Measurements from ENCODE around the gene CYP27C1. TPM values are rescaled to one million over a fixed set of nuclear protein-coding genes. Genes with fewer than 3 reads are reported as not detected.
A peak's percentile ranks its signal among the peaks of the same experiment; 100 is the strongest.

Gene CYP27C1
- polyA plus RNA-seq, 1 experiment = 0.28 TPM

GRCh38 chr2:127194447-127194846 lies 25.7 kb downstream of the CYP27C1 start:
- H3K4me3 ChIP-seq (ENCODE audit: low read depth, low read length) = no peak overlapping the region
- DNase-seq (ENCODE audit: low read depth) = no peak
- no peak for TF ChIP-seq CTCF (IDR thresholded peaks at IDR 0.05; ENCODE audit: insufficient read depth, low read depth, low read length)
- H3K27me3 ChIP-seq (ENCODE audit: control insufficient read depth, insufficient read depth, low read length) = peaks cover 1% of the 10 kb centered on the region; the same call in 1 of the 2 replicates
- POLR2A ChIA-PET = no interaction called here
- no peaks in the 10 kb centered on the region for H3K36me3 ChIP-seq (ENCODE audit: control insufficient read depth, insufficient read depth, low read length)
- CTCF ChIA-PET = no interaction called here

GRCh38 chr2:127193967-127194280 lies 26.2 kb downstream of the CYP27C1 start:
- POLR2A ChIA-PET = no interaction called here
- CTCF ChIA-PET = no interaction called here
- H3K4me3 ChIP-seq (ENCODE audit: low read depth, low read length) = no peak overlapping the region
- peaks cover 1% of the 10 kb centered on the region; the same call in 1 of the 2 replicates for H3K27me3 ChIP-seq (ENCODE audit: control insufficient read depth, insufficient read depth, low read length)
- H3K36me3 ChIP-seq (ENCODE audit: control insufficient read depth, insufficient read depth, low read length) = no peaks in the 10 kb centered on the region
- TF ChIP-seq CTCF (IDR thresholded peaks at IDR 0.05; ENCODE audit: insufficient read depth, low read depth, low read length) = no peak
- peak; percentile 83 for DNase-seq (ENCODE audit: low read depth)

- no peak for TF ChIP-seq CTCF (IDR thresholded peaks at IDR 0.05; ENCODE audit: insufficient read depth, low read depth, low read length)
- ChIA-PET POLR2A (no interaction called here), CTCF (interaction anchor here (1.6 kb wide), 1 partner anchor 14 kb away, joined by 3 read pairs; no protein-coding TSS in a partner anchor)
- Histone ChIP-seq H3K36me3 (ENCODE audit: control insufficient read depth, insufficient read depth, low read length) (no peaks in the 10 kb centered on the region), H3K27me3 (ENCODE audit: control insufficient read depth, insufficient read depth, low read length) (peaks cover 1% of the 10 kb centered on the region; the same call in 1 of the 2 replicates), H3K4me3 (ENCODE audit: low read depth, low read length) (no peak overlapping the region)
- DNase-seq (ENCODE audit: low read depth) = no peak
Measured at GRCh38 chr2:127193164-127193966, 26.7 kb downstream of the CYP27C1 start.

GRCh38 chr2:127191331-127192219 lies 28.5 kb downstream of the CYP27C1 start:
- no peak for DNase-seq (ENCODE audit: low read depth)
- ChIA-PET CTCF (interaction anchor here (0.6 to 1.6 kb wide), 2 partner anchors 12 to 272 kb away, joined by 3 read pairs; no protein-coding TSS in a partner anchor), POLR2A (no interaction called here)
- Histone ChIP-seq H3K36me3 (ENCODE audit: control insufficient read depth, insufficient read depth, low read length) (no peaks in the 10 kb centered on the region), H3K27me3 (ENCODE audit: control insufficient read depth, insufficient read depth, low read length) (peaks cover 1% of the 10 kb centered on the region; the same call in 1 of the 2 replicates), H3K4me3 (ENCODE audit: low read depth, low read length) (no peak overlapping the region)
- no peak for TF ChIP-seq CTCF (IDR thresholded peaks at IDR 0.05; ENCODE audit: insufficient read depth, low read depth, low read length)

- H3K36me3 ChIP-seq (ENCODE audit: control insufficient read depth, insufficient read depth, low read length) = no peaks in the 10 kb centered on the region
- H3K4me3 ChIP-seq (ENCODE audit: low read depth, low read length) = no peak overlapping the region
- H3K27me3 ChIP-seq (ENCODE audit: control insufficient read depth, insufficient read depth, low read length) = no peaks in the 10 kb centered on the region
- ChIA-PET CTCF (interaction anchor here (0.8 kb wide), 1 partner anchor 8 kb away, joined by 3 read pairs; no protein-coding TSS in a partner anchor), POLR2A (no interaction called here)
- no peak for DNase-seq (ENCODE audit: low read depth)
- no peak for TF ChIP-seq CTCF (IDR thresholded peaks at IDR 0.05; ENCODE audit: insufficient read depth, low read depth, low read length)
Measured at GRCh38 chr2:127188797-127189196, 31.3 kb downstream of the CYP27C1 start.

Data from BJ (cell line).